Left kidney (tissue), 8 donors: ENCODE measurements around the gene RPS27L. TPM values are rescaled to one million over a fixed set of nuclear protein-coding genes. Genes with fewer than 3 reads are reported as not detected.
A peak's percentile ranks its signal among the peaks of the same experiment; 100 is the strongest.

Experiments used
- DNase-seq: peaks from one replicate; pipeline ENCODE4 v3.0.0-alpha.2; 2013
- long read RNA-seq, 8 donors: transcript quantifications; one replicate each; lab custom pipeline, GENCODE V29; 2026
- polyA plus RNA-seq: library from polyadenylated mRNA; unstranded; fragments of 120-200 nt; gene quantifications from one replicate; pipeline ENCODE4 v1.2.1, GENCODE V29; 2013; ENCODE audit not compliant: insufficient read length

Gene RPS27L
- polyA plus RNA-seq, result 92.2 TPM
- long read RNA-seq, donor 1, full-length matches to known transcripts, result 236 of 241 reads
- long read RNA-seq, donor 1, partial matches to known transcripts, result 5 of 241 reads
- long read RNA-seq, donor 1, other reads (novel, unspliced or antisense), result 0 of 241 reads
- long read RNA-seq, donor 2, full-length matches to known transcripts, result 127 of 133 reads
- long read RNA-seq, donor 2, partial matches to known transcripts, result 6 of 133 reads
- long read RNA-seq, donor 2, other reads (novel, unspliced or antisense), result 0 of 133 reads
- long read RNA-seq, donor 3, full-length matches to known transcripts, result 133 of 142 reads
- long read RNA-seq, donor 3, partial matches to known transcripts, result 9 of 142 reads
- long read RNA-seq, donor 3, other reads (novel, unspliced or antisense), result 0 of 142 reads
- long read RNA-seq, donor 4, full-length matches to known transcripts, result 32 of 32 reads
- long read RNA-seq, donor 4, partial matches to known transcripts, result 0 of 32 reads
- long read RNA-seq, donor 4, other reads (novel, unspliced or antisense), result 0 of 32 reads
- long read RNA-seq, donor 5, full-length matches to known transcripts, result 466 of 485 reads
- long read RNA-seq, donor 5, partial matches to known transcripts, result 6 of 485 reads
- long read RNA-seq, donor 5, other reads (novel, unspliced or antisense), result 13 of 485 reads
- long read RNA-seq, donor 6, full-length matches to known transcripts, result 236 of 249 reads
- long read RNA-seq, donor 6, partial matches to known transcripts, result 13 of 249 reads
- long read RNA-seq, donor 6, other reads (novel, unspliced or antisense), result 0 of 249 reads
- long read RNA-seq, donor 7, full-length matches to known transcripts, result 247 of 261 reads
- long read RNA-seq, donor 7, partial matches to known transcripts, result 9 of 261 reads
- long read RNA-seq, donor 7, other reads (novel, unspliced or antisense), result 5 of 261 reads
- long read RNA-seq, donor 8, full-length matches to known transcripts, result 117 of 117 reads
- long read RNA-seq, donor 8, partial matches to known transcripts, result 0 of 117 reads
- long read RNA-seq, donor 8, other reads (novel, unspliced or antisense), result 0 of 117 reads

GRCh38 chr15:63157118-63157843 lies at the start of gene RPS27L:
Gene RPS27L, minus strand, starts transcription at chr15:63157477. Its CDS starts 72 bp downstream, at chr15:63157405.
- peak; percentile 94 for DNase-seq

- DNase-seq, result no peak
These were observed 48.8 kb upstream of the RPS27L start for GRCh38 chr15:63206079-63206478.

GRCh38 chr15:63203451-63204090 lies 46.3 kb upstream of the RPS27L start:
- DNase-seq, result no peak

- no peak for DNase-seq
These were observed 45.6 kb upstream of the RPS27L start for GRCh38 chr15:63202861-63203260.

GRCh38 chr15:63200464-63201249 lies 43.4 kb upstream of the RPS27L start:
- no peak for DNase-seq

GRCh38 chr15:63198371-63199250 lies 41.3 kb upstream of the RPS27L start:
- DNase-seq, result no peak

GRCh38 chr15:63197626-63198025 lies 40.3 kb upstream of the RPS27L start:
- DNase-seq, result no peak

- no peak for DNase-seq
These were observed 39.6 kb upstream of the RPS27L start for GRCh38 chr15:63196842-63197241.

GRCh38 chr15:63195569-63196015 lies 38.3 kb upstream of the RPS27L start:
- DNase-seq, result no peak

GRCh38 chr15:63194880-63195568 lies 37.7 kb upstream of the RPS27L start:
- DNase-seq, result no peak

- no peak for DNase-seq
These were observed 37.0 kb upstream of the RPS27L start for GRCh38 chr15:63194302-63194701.

GRCh38 chr15:63192619-63193206 lies 35.4 kb upstream of the RPS27L start:
- DNase-seq, result no peak

GRCh38 chr15:63191895-63192618 lies 34.8 kb upstream of the RPS27L start:
- no peak for DNase-seq

- no peak for DNase-seq
These were observed 33.7 kb upstream of the RPS27L start for GRCh38 chr15:63190769-63191649.

GRCh38 chr15:63189941-63190768 lies 32.9 kb upstream of the RPS27L start:
- no peak for DNase-seq
